Stomach (tissue), 9 donors: ENCODE data around the gene GLYATL1B. TPM values are rescaled to one million over a fixed set of nuclear protein-coding genes. Genes with fewer than 3 reads are reported as not detected.
"Not testable (repeated sequence)": the region's sequence is repeated elsewhere in the genome, so short reads cannot be mapped to it uniquely, and the experiment has no call there.

ENCODE experiments used
- DNase-seq, 2 donors: peaks; one replicate each; pipeline versions ENCODE4 v3.0.0 to v3.0.0-alpha.2; 2013 to 2019
- H3K27ac ChIP-seq, 5 donors: fragments of 200-600 bp in 4 of 5; sonication (generic) in 4 of 5; one replicate each; pipeline ENCODE4 v1.5.1; 2013 to 2019; ENCODE audit warnings: mild to moderate bottlenecking in 1 of 5, moderate library complexity in 1 of 5
- H3K27me3 ChIP-seq, 3 donors: fragments of 200-600 bp; sonication (generic); one replicate each; pipeline ENCODE4 v1.5.1; 2017 to 2019; ENCODE audit warnings: mixed run types in 1 of 3
- H3K36me3 ChIP-seq, 4 donors: fragments of 200-600 bp; sonication (generic); 1 replicate in 3 of 4; 2 replicates in 1 of 4; pipeline ENCODE4 v1.5.1; 2016 to 2019
- H3K4me1 ChIP-seq, 4 donors: fragments of 200-600 bp; sonication (generic); one replicate each; pipeline ENCODE4 v1.5.1; 2016 to 2019
- H3K4me3 ChIP-seq, 4 donors: fragments of 200-600 bp; sonication (generic) in 3 of 4; one replicate each; pipeline ENCODE4 v1.5.1; 2016 to 2019; ENCODE audit warnings: mild to moderate bottlenecking in 1 of 4
- H3K9me3 ChIP-seq, 4 donors: fragments of 200-600 bp; sonication (generic); one replicate each; pipeline ENCODE4 v1.5.1; 2016 to 2019
- EP300 ChIP-seq: sonication (generic); formaldehyde crosslinking; IDR thresholded peaks from one replicate; pipeline ENCODE4 v1.6.1; 2017; ENCODE audit warnings: antibody characterized with exemption
- POLR2A ChIP-seq, 4 donors: fragments of 450-650 bp; IDR thresholded peaks; one replicate each; pipeline ENCODE4 v1.6.1; 2016; ENCODE audit warnings: antibody characterized with exemption in 4 of 4, control low read depth in 2 of 4, mild to moderate bottlenecking in 1 of 4, moderate library complexity in 1 of 4
- POLR2AphosphoS5 ChIP-seq, 3 donors: sonication (generic); formaldehyde crosslinking; IDR thresholded peaks; one replicate each; pipeline ENCODE4 v1.6.1; 2016; ENCODE audit warnings: antibody characterized with exemption in 3 of 3
- WGBS, 5 donors: extraction: QIAGEN DNeasy Blood & Tissue Kit in 3 of 5; methylation state at CpG; one replicate each; pipeline versions ENCODE4 v1.1.5 to v1.1.7; 2013 to 2018; 5-methylcytosine and 5-hydroxymethylcytosine counted together
- intact Hi-C: fragments of 100-400 bp; cut with DNase I; formaldehyde crosslinking; loops from one replicate; pipeline ENCODE4 v1.15.1; 2023; ENCODE audit warnings: low total_unique reads
- polyA plus RNA-seq, 3 donors: library from polyadenylated mRNA; stranded (reverse); fragments of 200-250 nt; gene quantifications; one replicate each; pipeline ENCODE4 v1.2.3, GENCODE V29; 2013
- total RNA-seq, 5 donors: library from RNA; depleted of rRNA; stranded (reverse); fragments of >200 nt; gene quantifications; one replicate each; pipeline versions ENCODE4 v1.1.0 to v1.2.3, GENCODE V29; 2014 to 2016
- TF ChIP-seq, protein P1 (sequence below), 7 experiments: fragments of 450-650 bp in 4 of 7; fragments of 200-600 bp in 3 of 7; sonication (generic) in 3 of 7; IDR thresholded peaks; one replicate each; pipeline ENCODE4 v1.5.1; 2016 to 2019; ENCODE audit warnings: antibody characterized with exemption in 7 of 7, control low read depth in 2 of 7, mild to moderate bottlenecking in 1 of 7
- donor health status: healthy with polysubstance abuse.
- donor health status: Bipolar disorder and iron deficiency.
- donor health status: healthy.

GLYATL1B gene
- total and polyA plus RNA-seq, 8 donors: not detected

DNA sequence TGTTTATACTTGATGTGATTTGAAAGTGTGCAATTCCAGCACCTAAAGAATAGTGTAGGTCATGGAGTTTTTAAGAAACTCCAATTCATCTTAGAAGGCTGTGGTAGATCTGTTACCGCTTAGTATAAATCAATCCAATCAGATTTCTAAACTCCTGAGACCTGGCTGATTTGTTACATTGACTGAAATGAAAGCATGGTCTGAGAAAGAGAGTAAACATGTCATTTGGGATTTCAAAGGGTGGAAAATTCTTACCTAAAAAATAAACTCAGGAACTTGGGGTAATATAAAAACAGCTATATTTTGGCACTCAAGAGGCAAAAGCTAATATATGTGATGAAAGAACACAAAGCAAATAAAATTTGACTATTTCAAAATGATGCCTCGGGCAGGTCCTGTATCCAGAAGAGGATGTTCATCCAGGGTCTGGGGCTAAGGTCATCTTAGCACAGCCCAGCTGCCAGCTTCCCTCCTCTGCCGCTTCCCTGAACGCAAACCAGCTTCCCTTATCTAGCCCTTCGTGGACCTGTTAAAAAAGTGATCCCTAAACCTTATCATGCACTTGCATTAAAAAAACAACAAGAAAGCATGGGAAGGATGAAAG is 10.0 kb downstream of the GLYATL1B start:
- intact Hi-C loops, H3K4me1 ChIP-seq, H3K9me3 ChIP-seq, H3K27me3 ChIP-seq, H3K27ac ChIP-seq, H3K36me3 ChIP-seq, H3K4me3 ChIP-seq, DNase-seq: not testable (repeated sequence)
- WGBS, 5 donors: 56 to 76% (median 66%) methylated on average over 5 of the region's 5 CpGs

DNA sequence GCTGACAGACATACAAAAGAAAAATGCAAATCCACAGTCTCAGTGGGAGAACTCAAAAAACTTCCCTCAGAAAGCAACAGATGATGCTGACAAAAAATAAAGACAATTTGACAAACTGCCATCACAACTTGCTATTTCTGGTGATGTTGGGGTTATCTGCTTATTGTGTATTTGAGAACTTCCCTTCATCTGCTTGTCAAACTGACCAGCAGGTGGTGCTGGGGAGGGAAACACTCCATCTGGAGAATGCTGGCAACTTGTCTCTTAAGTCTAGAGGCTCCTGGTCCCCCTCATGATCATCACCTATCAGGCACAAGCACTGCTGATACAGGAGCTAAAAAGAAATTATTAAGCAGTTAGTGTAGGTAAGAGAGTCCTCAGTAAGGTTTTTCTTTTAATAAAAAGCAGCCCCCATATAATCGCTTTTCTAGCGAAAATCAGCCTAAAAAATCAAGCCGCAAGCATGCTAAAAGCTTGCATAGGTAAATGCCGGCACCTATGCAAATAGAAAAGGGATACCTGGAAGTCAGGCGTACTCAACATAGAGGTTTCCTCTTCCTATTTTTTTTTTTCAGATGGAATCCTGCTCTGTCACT is 11.1 kb downstream of the GLYATL1B start:
- Histone ChIP-seq H3K27ac (no peak overlapping the region), H3K4me3 (no peak overlapping the region), H3K9me3 (no peaks in the 10 kb centered on the region), H3K4me1 (peaks cover 0 to 8% (median 7%) of the 10 kb centered on the region in 4 donors), H3K27me3 (peaks cover 0 to 13% (median 0%) of the 10 kb centered on the region in 3 donors), H3K36me3 (no peaks in the 10 kb centered on the region)
- TF ChIP-seq POLR2A (IDR thresholded peaks at IDR 0.05): no peak
- no peak for TF ChIP-seq POLR2AphosphoS5 (IDR thresholded peaks at IDR 0.05)
- TF ChIP-seq EP300: no peak
- TF ChIP-seq, protein P1, sequence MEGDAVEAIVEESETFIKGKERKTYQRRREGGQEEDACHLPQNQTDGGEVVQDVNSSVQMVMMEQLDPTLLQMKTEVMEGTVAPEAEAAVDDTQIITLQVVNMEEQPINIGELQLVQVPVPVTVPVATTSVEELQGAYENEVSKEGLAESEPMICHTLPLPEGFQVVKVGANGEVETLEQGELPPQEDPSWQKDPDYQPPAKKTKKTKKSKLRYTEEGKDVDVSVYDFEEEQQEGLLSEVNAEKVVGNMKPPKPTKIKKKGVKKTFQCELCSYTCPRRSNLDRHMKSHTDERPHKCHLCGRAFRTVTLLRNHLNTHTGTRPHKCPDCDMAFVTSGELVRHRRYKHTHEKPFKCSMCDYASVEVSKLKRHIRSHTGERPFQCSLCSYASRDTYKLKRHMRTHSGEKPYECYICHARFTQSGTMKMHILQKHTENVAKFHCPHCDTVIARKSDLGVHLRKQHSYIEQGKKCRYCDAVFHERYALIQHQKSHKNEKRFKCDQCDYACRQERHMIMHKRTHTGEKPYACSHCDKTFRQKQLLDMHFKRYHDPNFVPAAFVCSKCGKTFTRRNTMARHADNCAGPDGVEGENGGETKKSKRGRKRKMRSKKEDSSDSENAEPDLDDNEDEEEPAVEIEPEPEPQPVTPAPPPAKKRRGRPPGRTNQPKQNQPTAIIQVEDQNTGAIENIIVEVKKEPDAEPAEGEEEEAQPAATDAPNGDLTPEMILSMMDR (IDR thresholded peaks at IDR 0.05): peak in 5 of 7 experiments; percentile 42 to 64 (median 52)
- intact Hi-C loops: no loop called here
- WGBS, 5 donors: 84 to 88% (median 86%) methylated on average over 5 of the region's 5 CpGs
- peak; percentile 71 to 82 for DNase-seq

GRCh38 chr11:59097938-59098337 is 11.8 kb downstream of the GLYATL1B start:
- H3K4me3 ChIP-seq, intact Hi-C loops, DNase-seq, H3K9me3 ChIP-seq, H3K27ac ChIP-seq, H3K36me3 ChIP-seq: not testable (repeated sequence)
- peaks cover 0 to 12% (median 10%) of the 10 kb centered on the region in 4 donors for H3K4me1 ChIP-seq
- H3K27me3 ChIP-seq: peaks cover 0 to 21% (median 0%) of the 10 kb centered on the region in 3 donors
- 77 to 85% (median 82%) methylated on average over 8 of the region's 8 CpGs for WGBS, 5 donors

- Histone ChIP-seq H3K27ac (no peak overlapping the region), H3K4me1 (peaks cover 10 to 28% (median 23%) of the 10 kb centered on the region in 4 donors), H3K36me3 (no peaks in the 10 kb centered on the region), H3K4me3 (peak overlapping the region; percentile 27 to 42 (median 31)), H3K27me3 (peaks cover 0 to 48% (median 0%) of the 10 kb centered on the region in 3 donors), H3K9me3 (no peaks in the 10 kb centered on the region)
- TF ChIP-seq, protein P1 (IDR thresholded peaks at IDR 0.05): peak in 2 of 7 experiments; percentile 14 to 36
- TF ChIP-seq POLR2AphosphoS5 (IDR thresholded peaks at IDR 0.05) (no peak), EP300 (no peak), POLR2A (IDR thresholded peaks at IDR 0.05) (no peak)
- 7 to 9% (median 8%) methylated on average over 21 to 23 of the region's 23 CpGs for WGBS, 5 donors
- DNase-seq: peak; percentile 65 to 84
- intact Hi-C loops: loop anchor here (10.0 kb wide), 1 partner anchor 52 kb away; no protein-coding TSS in a partner anchor
Measured at GRCh38 chr11:59102259-59102765, 16.2 kb downstream of the GLYATL1B start.

- intact Hi-C loops: loop anchor here (10.0 kb wide), 1 partner anchor 48 kb away; no protein-coding TSS in a partner anchor
Measured at GRCh38 chr11:59106363-59107336, 20.5 kb downstream of the GLYATL1B start, which contains the start of gene FAM111B. Gene FAM111B (plus strand): TSS chr11:59107237. CDS start chr11:59109626, 2,389 bp downstream.

DNA sequence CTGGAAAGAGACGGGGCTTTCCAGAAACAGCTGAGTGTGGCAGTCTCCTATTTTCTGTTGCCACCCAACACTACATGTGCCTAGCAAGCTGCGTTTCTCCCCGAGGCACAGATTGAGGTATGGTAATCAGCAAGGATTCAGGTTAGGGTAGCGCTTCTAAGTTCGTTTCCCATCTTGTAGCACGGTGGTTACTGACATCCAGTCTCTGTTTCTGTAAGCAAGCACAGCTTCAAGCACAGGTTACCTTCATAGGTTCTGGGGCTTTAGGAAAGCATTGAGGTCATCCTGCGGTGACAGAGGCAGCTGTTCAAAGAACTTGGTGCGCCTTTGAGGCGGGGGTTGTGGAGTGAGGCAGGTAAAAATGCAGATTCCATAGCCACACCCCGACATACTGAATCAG is 21.6 kb downstream of the GLYATL1B start:
- not testable (repeated sequence) for H3K36me3 ChIP-seq, H3K9me3 ChIP-seq
- 11 to 24% (median 13%) methylated on average over 9 to 10 of the region's 10 CpGs for WGBS, 5 donors
- intact Hi-C loops: loop anchor here (10.0 kb wide), 1 partner anchor 47 kb away; no protein-coding TSS in a partner anchor
- peaks cover 0 to 30% (median 0%) of the 10 kb centered on the region in 3 donors for H3K27me3 ChIP-seq
- peaks cover 14 to 33% (median 22%) of the 10 kb centered on the region in 4 donors for H3K4me1 ChIP-seq
- peak overlapping the region; percentile 50 to 65 (median 56) for H3K4me3 ChIP-seq
- peak overlapping the region in 1 of 5 donors; percentile 61 for H3K27ac ChIP-seq
- peak in 1 of 2 donors; percentile 16 for DNase-seq

More at GRCh38 chr11:59106363-59107336, 20.5 kb downstream of the GLYATL1B start, which contains the start of gene FAM111B:
- no peak for TF ChIP-seq POLR2AphosphoS5 (IDR thresholded peaks at IDR 0.05)
- no peak for TF ChIP-seq EP300
- TF ChIP-seq, protein P1 (IDR thresholded peaks at IDR 0.05): no peak
- TF ChIP-seq POLR2A (IDR thresholded peaks at IDR 0.05): no peak
- Histone ChIP-seq H3K9me3 (no peaks in the 10 kb centered on the region), H3K27ac (peak within 1 kb of the TSS; percentile 24 to 61 (median 58)), H3K4me3 (peak within 1 kb of the TSS; percentile 50 to 65 (median 56)), H3K27me3 (peaks cover 0 to 41% (median 0%) of the 10 kb centered on the region in 3 donors), H3K36me3 (no peaks in the 10 kb centered on the region), H3K4me1 (peaks cover 14 to 43% (median 31%) of the 10 kb centered on the region in 4 donors)
- WGBS, 5 donors: 0 to 1% (median 1%) methylated on average over 46 to 64 of the region's 64 CpGs
- peak; percentile 86 to 95 for DNase-seq
